Gastroesophageal sphincter (tissue), 3 donors: ENCODE measurements around the gene FER.
"Not testable (repeated sequence)": the region's sequence is repeated elsewhere in the genome, so short reads cannot be mapped to it uniquely, and the experiment has no call there.

ENCODE experiments used
- CTCF ChIP-seq, 4 experiments: fragments of 200-600 bp in 2 of 4; fragments of 450-650 bp in 2 of 4; sonication (generic) in 1 of 4; IDR thresholded peaks; one replicate each; pipeline ENCODE4 v1.5.1; 2017 to 2019; ENCODE audit warnings: antibody characterized with exemption in 4 of 4, mild to moderate bottlenecking in 2 of 4, moderate library complexity in 2 of 4
- EP300 ChIP-seq: sonication (generic); formaldehyde crosslinking; IDR thresholded peaks from one replicate; pipeline ENCODE4 v1.6.1; 2017; ENCODE audit warnings: antibody characterized with exemption, mild to moderate bottlenecking
- POLR2AphosphoS5 ChIP-seq: sonication (generic); formaldehyde crosslinking; IDR thresholded peaks from one replicate; pipeline ENCODE4 v1.6.1; 2017; ENCODE audit warnings: antibody characterized with exemption

- not testable (repeated sequence) for TF ChIP-seq CTCF (IDR thresholded peaks at IDR 0.05); POLR2AphosphoS5; EP300
These were observed 103.4 kb downstream of the FER start for GRCh38 chr5:108851129-108851528.
